SK-N-SH (cell line): Measurements from ENCODE around the gene EPM2A. TPM values are rescaled to one million over a fixed set of nuclear protein-coding genes. Genes with fewer than 3 reads are reported as not detected.

Experiments used
- CTCF ChIA-PET: fragments of 300-600, 350-600 bp; formaldehyde crosslinking; extraction: SDS; loops from one replicate; lab custom pipeline; 2021; lab: Yijun Ruan, JAX
- POLR2A ChIA-PET: fragments of 350-600 bp; sonication (Branson Sonifier 250); formaldehyde crosslinking; extraction: SDS; loops from one replicate; lab custom pipeline; 2020; ENCODE audit warnings: antibody characterized with exemption, inconsistent platforms; lab: Yijun Ruan, JAX
- DNase-seq: peaks from one replicate; pipeline ENCODE4 v3.0.0; 2012
- H2AFZ ChIP-seq: fragments of 200-600 bp; sonication (generic); 2 replicates; pipeline ENCODE4 v1.8.1; 2016; ENCODE audit warnings: antibody characterized with exemption, mild to moderate bottlenecking, low read depth
- H3F3A ChIP-seq: fragments of 200-600 bp; sonication (generic); replicated peaks from 2 replicates; pipeline ENCODE3; 2016; ENCODE audit warnings: antibody characterized with exemption, mild to moderate bottlenecking; ENCODE audit not compliant: insufficient read depth
- H3K27ac ChIP-seq, 2 experiments: fragments of 200-500 bp in 1 of 2; fragments of 200-600 bp in 1 of 2; sonication (Bioruptor generic) in 1 of 2; sonication (generic), shearing (Covaris generic) in 1 of 2; 2 replicates each; pipeline versions ENCODE4 v1.5.1 to v1.6.1; 2014 to 2016; ENCODE audit warnings: low read depth in 2 of 2, inconsistent platforms in 1 of 2, low read length in 1 of 2, mild to moderate bottlenecking in 1 of 2, mixed read lengths in 1 of 2
- H3K27me3 ChIP-seq: fragments of 200-600 bp; sonication (generic), shearing (Covaris generic); 2 replicates; pipeline ENCODE4 v1.6.1; 2016; ENCODE audit warnings: mixed run types; ENCODE audit not compliant: insufficient read depth
- H3K36me3 ChIP-seq, 2 experiments: fragments of 200-500 bp in 1 of 2; fragments of 200-600 bp in 1 of 2; sonication (Bioruptor generic) in 1 of 2; sonication (generic) in 1 of 2; replicated peaks in 1 of 2; 2 replicates each; pipeline versions ENCODE3 to v1.5.1; 2014 to 2016; ENCODE audit warnings: low read length in 1 of 2, mild to moderate bottlenecking in 1 of 2; ENCODE audit not compliant: insufficient read depth in 2 of 2, control insufficient read depth in 1 of 2
- H3K4me1 ChIP-seq, 2 experiments: fragments of 200-500 bp in 1 of 2; fragments of 200-600 bp in 1 of 2; sonication (Bioruptor generic) in 1 of 2; sonication (generic), shearing (Covaris generic) in 1 of 2; 2 replicates each; pipeline versions ENCODE4 v1.5.1 to v1.6.1; 2014 to 2016; ENCODE audit warnings: low read depth in 1 of 2, low read length in 1 of 2, mixed run types in 1 of 2; ENCODE audit not compliant: insufficient read depth in 2 of 2, control insufficient read depth in 1 of 2
- H3K4me2 ChIP-seq: fragments of 200-600 bp; sonication (generic), shearing (Covaris generic); 2 replicates; pipeline ENCODE4 v1.6.1; 2017; ENCODE audit warnings: mixed run types
- H3K4me3 ChIP-seq, 2 experiments: fragments of 200-500 bp in 1 of 2; fragments of 200-600 bp in 1 of 2; sonication (Bioruptor generic) in 1 of 2; sonication (generic), shearing (Covaris generic) in 1 of 2; 2 replicates each; pipeline versions ENCODE4 v1.5.1 to v1.8.1; 2014 to 2016; ENCODE audit warnings: low read depth in 2 of 2, inconsistent platforms in 1 of 2, low read length in 1 of 2, mild to moderate bottlenecking in 1 of 2, mixed read lengths in 1 of 2, moderate library complexity in 1 of 2
- H3K79me2 ChIP-seq: fragments of 200-600 bp; sonication (generic); 2 replicates; pipeline ENCODE4 v1.8.1; 2017; ENCODE audit warnings: mild to moderate bottlenecking; ENCODE audit not compliant: insufficient read depth
- H3K9ac ChIP-seq: fragments of 200-600 bp; sonication (generic); 2 replicates; pipeline ENCODE4 v1.6.1; 2017; ENCODE audit warnings: mixed run types
- H3K9me2 ChIP-seq: fragments of 200-600 bp; sonication (generic); 2 replicates; pipeline ENCODE4 v1.6.1; 2017; ENCODE audit warnings: mixed run types
- H3K9me3 ChIP-seq: fragments of 200-600 bp; sonication (generic); 2 replicates; pipeline ENCODE4 v1.6.1; 2017; ENCODE audit warnings: mixed run types, mild to moderate bottlenecking, moderate library complexity
- H4K20me1 ChIP-seq: fragments of 200-600 bp; sonication (generic); 2 replicates; pipeline ENCODE4 v1.6.1; 2017; ENCODE audit warnings: mild to moderate bottlenecking, mixed run types; ENCODE audit not compliant: insufficient read depth
- CTCF ChIP-seq: fragments of 200-600 bp; sonication (generic); IDR thresholded peaks from 2 replicates; pipeline ENCODE4 v1.6.1; 2017; ENCODE audit warnings: antibody characterized with exemption, mild to moderate bottlenecking, moderate library complexity
- ELF1 ChIP-seq: IDR thresholded peaks from 2 replicates; pipeline ENCODE4 v1.4.0; 2012
- EZH2phosphoT487 ChIP-seq: fragments of 200-600 bp; sonication (generic); IDR thresholded peaks from 2 replicates; pipeline ENCODE4 v1.6.1; 2017; ENCODE audit warnings: low read depth, mixed run types, mild to moderate bottlenecking, antibody characterized with exemption, moderate library complexity, borderline replicate concordance
- FOSL2 ChIP-seq: IDR thresholded peaks from 2 replicates; pipeline ENCODE4 v1.4.0; 2012; ENCODE audit warnings: low read depth, mild to moderate bottlenecking, moderate library complexity, borderline replicate concordance
- FOXJ3 ChIP-seq: sonication (generic); formaldehyde crosslinking; IDR thresholded peaks from 2 replicates; pipeline ENCODE4 v1.5.1; 2020; ENCODE audit warnings: mild to moderate bottlenecking, missing genetic modification reagents
- FOXM1 ChIP-seq: IDR thresholded peaks from 2 replicates; pipeline ENCODE4 v1.4.0; 2012; ENCODE audit warnings: low read depth, mild to moderate bottlenecking
- GABPA ChIP-seq: IDR thresholded peaks from 2 replicates; pipeline ENCODE4 v1.4.0; 2012; ENCODE audit warnings: low read depth, mild to moderate bottlenecking
- IRF3 ChIP-seq: fragments of 150-350 bp; IDR thresholded peaks from 2 replicates; pipeline ENCODE4 v1.6.1; 2016; ENCODE audit warnings: mild to moderate bottlenecking, low read depth, low read length
- MAX ChIP-seq: IDR thresholded peaks from 2 replicates; pipeline ENCODE4 v1.4.0; 2012; ENCODE audit warnings: low read depth
- MEF2A ChIP-seq: IDR thresholded peaks from 2 replicates; pipeline ENCODE4 v1.4.0; 2012; ENCODE audit warnings: low read depth, borderline replicate concordance
- NFIC ChIP-seq: IDR thresholded peaks from 2 replicates; pipeline ENCODE4 v1.4.0; 2012; ENCODE audit warnings: borderline replicate concordance
- NRF1 ChIP-seq: IDR thresholded peaks from 2 replicates; pipeline ENCODE4 v1.6.1; 2012; ENCODE audit warnings: low read depth, mild to moderate bottlenecking, low read length
- RAD21 ChIP-seq: IDR thresholded peaks from 2 replicates; pipeline ENCODE4 v1.6.1; 2012; ENCODE audit warnings: mild to moderate bottlenecking, low read length
- RFX5 ChIP-seq: IDR thresholded peaks from 2 replicates; pipeline ENCODE4 v1.6.1; 2012; ENCODE audit warnings: mild to moderate bottlenecking, improper control_type of control experiment, low read length
- SMC3 ChIP-seq: IDR thresholded peaks from 2 replicates; pipeline ENCODE4 v1.6.1; 2012; ENCODE audit warnings: low read depth, low read length, improper control_type of control experiment
- TCF12 ChIP-seq: IDR thresholded peaks from 2 replicates; pipeline ENCODE4 v1.4.0; 2012
- TEAD4 ChIP-seq: IDR thresholded peaks from 2 replicates; pipeline ENCODE4 v1.4.0; 2012; ENCODE audit warnings: mild to moderate bottlenecking, borderline replicate concordance; ENCODE audit not compliant: insufficient read depth
- YY1 ChIP-seq: IDR thresholded peaks from 2 replicates; pipeline ENCODE4 v1.4.0; 2012; ENCODE audit warnings: low read depth, mild to moderate bottlenecking
- ZBTB33 ChIP-seq: IDR thresholded peaks from 2 replicates; pipeline ENCODE4 v1.4.0; 2012; ENCODE audit warnings: low read depth, borderline replicate concordance
- WGBS: methylation state at CpG from one replicate; pipeline ENCODE4 v1.1.6; 2017; ENCODE audit warnings: low lambda C conversion rate; 5-methylcytosine and 5-hydroxymethylcytosine counted together
- polyA plus RNA-seq, 3 experiments: library from polyadenylated mRNA; depleted of rRNA; stranded (reverse); fragments of >200 nt; gene quantifications; 2 replicates each; pipeline ENCODE4 v1.2.3, GENCODE V29; 2012

The EPM2A gene
- polyA plus RNA-seq, 1 of the 3 experiments (the other 2 are of a cell fraction), result 2.7 TPM

GRCh38 chr6:145733810-145734209, 1.5 kb downstream of the EPM2A start:
- H3K9ac ChIP-seq, result peak overlapping the region; percentile 93; the same call in 1 of the 2 replicates
- 23% methylated on average over 4 of the region's 4 CpGs for WGBS
- TF ChIP-seq IRF3 (no peak), NRF1 (no peak), EZH2phosphoT487 (no peak), MEF2A (no peak), RAD21 (no peak), FOXM1 (no peak), TEAD4 (no peak)
- H3K79me2 ChIP-seq, result peaks cover 3% of the 10 kb centered on the region
- H3K27me3 ChIP-seq, result no peaks in the 10 kb centered on the region
- CTCF ChIA-PET, result interaction anchor here (0.7 to 2.3 kb wide), 5 partner anchors 31 to 702 kb away, joined by 3 to 7 read pairs (median 3); partner anchors contain the start of gene FBXO30
- no peaks in the 10 kb centered on the region for H3K9me3 ChIP-seq
- peak overlapping the region; percentile 91 for H3K4me2 ChIP-seq
- peak overlapping the region; percentile 98 for H3K27ac ChIP-seq
- peak overlapping the region; percentile 78 for H2AFZ ChIP-seq
- peak overlapping the region; percentile 72 to 77; a peak in 3 of 4 replicates for H3K4me3 ChIP-seq
- H4K20me1 ChIP-seq, result no peaks in the 10 kb centered on the region
- H3K4me1 ChIP-seq, result peaks cover 6 to 17% of the 10 kb centered on the region in 2 experiments; a peak in 3 of 4 replicates
- POLR2A ChIA-PET, result interaction anchor here (3.3 kb wide), 1 partner anchor 81 kb away, joined by 57 read pairs; the partner anchor contains the start of gene FBXO30
- H3K9me2 ChIP-seq, result no peaks in the 10 kb centered on the region
- DNase-seq, result no peak
- H3F3A ChIP-seq, result peaks cover 25% of the 10 kb centered on the region
- no peaks in the 10 kb centered on the region for H3K36me3 ChIP-seq

GRCh38 chr6:145733207-145733606, 2.1 kb downstream of the EPM2A start:
- Histone ChIP-seq H3K9me3 (no peaks in the 10 kb centered on the region), H3K36me3 (no peaks in the 10 kb centered on the region), H2AFZ (no peak overlapping the region), H3F3A (peaks cover 25% of the 10 kb centered on the region), H3K79me2 (peaks cover 3% of the 10 kb centered on the region), H3K9me2 (no peaks in the 10 kb centered on the region), H3K27me3 (no peaks in the 10 kb centered on the region), H3K4me2 (no peak overlapping the region), H3K4me3 (no peak overlapping the region), H3K27ac (peak overlapping the region in 1 of 2 experiments; percentile 98; a peak in 2 of 4 replicates), H3K9ac (no peak overlapping the region), H4K20me1 (no peaks in the 10 kb centered on the region), H3K4me1 (peaks cover 6 to 17% of the 10 kb centered on the region in 2 experiments; a peak in 3 of 4 replicates)
- no peak for DNase-seq
- TF ChIP-seq GABPA (no peak), RFX5 (no peak), FOSL2 (no peak), TEAD4 (no peak), ELF1 (no peak), IRF3 (no peak), YY1 (no peak), FOXJ3 (CRISPR knock-in tag) (no peak), EZH2phosphoT487 (no peak), TCF12 (no peak), NFIC (no peak), MAX (no peak), ZBTB33 (no peak), CTCF (no peak), SMC3 (no peak)
- WGBS, result 72% methylated on average over 1 of the region's 1 CpG
- ChIA-PET POLR2A (no interaction called here), CTCF (interaction anchor here (0.7 to 2.3 kb wide), 8 partner anchors 25 to 1148 kb away, joined by 3 to 9 read pairs (median 5); partner anchors contain the start of gene FBXO30)
